AG04450 (cell line): ENCODE measurements around the gene MTERF1. TPM values are rescaled to one million over a fixed set of nuclear protein-coding genes. Genes with fewer than 3 reads are reported as not detected.
"Not testable (repeated sequence)": the region's sequence is repeated elsewhere in the genome, so short reads cannot be mapped to it uniquely, and the experiment has no call there.

Experiments
- CTCF ChIA-PET: fragments of 300-600, 350-600 bp; formaldehyde crosslinking; extraction: SDS; loops from one replicate; lab custom pipeline; 2022; ENCODE audit warnings: antibody characterized with exemption, inconsistent platforms; lab: Charles Lee
- POLR2A ChIA-PET: fragments of 350-600 bp; formaldehyde crosslinking; extraction: SDS; loops from one replicate; lab custom pipeline; 2021; ENCODE audit warnings: antibody characterized with exemption, inconsistent platforms; lab: Yijun Ruan, JAX
- DNase-seq: peaks from one replicate; pipeline ENCODE4 v3.0.0-alpha.2; 2011; ENCODE audit warnings: low read depth, low spot score
- H3K27ac ChIP-seq: one replicate; pipeline ENCODE4 v1.5.1; 2012; ENCODE audit warnings: low read depth, low read length, control low read depth
- H3K27me3 ChIP-seq: one replicate; pipeline ENCODE4 v1.6.0; 2012; ENCODE audit warnings: low read length; ENCODE audit not compliant: control insufficient read depth, insufficient read depth
- H3K4me3 ChIP-seq: 2 replicates; pipeline ENCODE4 v1.5.1; 2011; ENCODE audit warnings: mild to moderate bottlenecking, low read depth, low read length, control low read depth
- H3K9me3 ChIP-seq: 2 replicates; pipeline ENCODE4 v1.5.1; 2012; ENCODE audit warnings: low read length; ENCODE audit not compliant: control insufficient read depth, insufficient read depth
- CTCF ChIP-seq: IDR thresholded peaks from 2 replicates; pipeline ENCODE4 v1.5.1; 2011; ENCODE audit warnings: low read depth, low read length, control low read depth, inconsistent platforms
- polyA plus RNA-seq: library from polyadenylated mRNA; depleted of rRNA; stranded (reverse); fragments of >200 nt; gene quantifications from 2 replicates; pipeline ENCODE4 v1.2.3, GENCODE V29; 2011

The MTERF1 gene
- polyA plus RNA-seq, 1 experiment = 18.3 TPM

DNA sequence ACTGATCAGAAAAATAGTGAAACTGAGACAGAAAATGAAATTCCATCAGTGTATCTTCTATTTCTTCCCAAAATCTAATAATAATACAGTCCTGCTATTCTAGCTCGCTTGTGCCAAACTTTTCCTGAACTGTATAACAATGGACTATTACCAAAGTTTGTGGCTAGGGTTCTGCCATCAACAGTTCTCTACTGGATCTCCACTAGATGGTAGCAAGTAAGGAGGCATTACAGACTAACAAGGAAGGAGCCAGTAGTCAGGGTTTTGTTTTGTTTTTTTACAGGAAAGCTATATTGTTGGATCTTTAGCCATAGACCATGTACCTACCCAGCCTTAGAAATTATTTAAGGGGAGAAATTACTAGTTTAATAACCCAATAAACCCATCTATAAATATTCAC is 10.8 kb downstream of the MTERF1 start:
- ChIA-PET CTCF (interaction anchor here (2.5 to 4.9 kb wide), 2 partner anchors 11 to 40 kb away, joined by 10 to 33 read pairs; partner anchors contain the start of gene MTERF1), POLR2A (no interaction called here)
- no peak for DNase-seq

GRCh38 chr7:91866599-91867148 is 13.8 kb downstream of the MTERF1 start:
- CTCF ChIA-PET = interaction anchor here (0.6 to 4.9 kb wide), 3 partner anchors 14 to 109 kb away, joined by 6 to 33 read pairs (median 9); partner anchors contain the start of gene MTERF1
- POLR2A ChIA-PET = no interaction called here
- TF ChIP-seq CTCF = no peak

More for the DNA sequence above, 10.8 kb downstream of the MTERF1 start:
- H3K27me3 ChIP-seq = no peaks in the 10 kb centered on the region
- H3K27ac ChIP-seq = no peak overlapping the region
- H3K9me3 ChIP-seq = no peaks in the 10 kb centered on the region
- TF ChIP-seq CTCF = no peak
- H3K4me3 ChIP-seq = no peak overlapping the region

DNA sequence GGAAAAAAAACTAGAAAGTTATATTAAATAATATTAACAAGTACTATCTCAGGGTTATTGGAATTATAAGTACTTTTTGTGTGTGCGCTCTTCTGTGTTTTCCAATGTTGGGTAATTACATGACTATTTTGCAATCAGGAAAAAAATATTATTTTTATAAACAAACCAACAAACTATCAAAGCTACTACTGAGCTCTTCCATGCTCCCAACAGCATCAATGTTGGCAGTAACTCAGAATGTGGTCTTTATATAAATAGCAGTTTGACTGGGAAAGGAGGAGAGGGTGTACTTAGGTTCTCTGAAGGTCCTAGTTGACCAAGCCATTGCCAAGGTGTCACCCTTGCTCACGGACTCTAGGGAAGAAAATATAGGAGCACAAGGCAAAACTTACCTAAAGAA is 15.0 kb downstream of the MTERF1 start:
- Histone ChIP-seq H3K27me3 (no peaks in the 10 kb centered on the region), H3K4me3 (no peak overlapping the region), H3K9me3 (no peaks in the 10 kb centered on the region), H3K27ac (no peak overlapping the region)
- no peak for DNase-seq
- ChIA-PET POLR2A (no interaction called here), CTCF (interaction anchor here (1.6 to 2.0 kb wide), 2 partner anchors 15 to 35 kb away, joined by 9 read pairs; partner anchors contain the start of gene MTERF1)
- no peak for TF ChIP-seq CTCF

More at GRCh38 chr7:91866599-91867148, 13.8 kb downstream of the MTERF1 start:
- Histone ChIP-seq H3K4me3 (no peak overlapping the region), H3K27me3 (no peaks in the 10 kb centered on the region), H3K9me3 (no peaks in the 10 kb centered on the region), H3K27ac (no peak overlapping the region)
- DNase-seq = no peak

- DNase-seq, POLR2A ChIA-PET, H3K27ac ChIP-seq, H3K9me3 ChIP-seq, H3K4me3 ChIP-seq, H3K27me3 ChIP-seq: not testable (repeated sequence)
- CTCF ChIA-PET = interaction anchor here (0.6 to 1.6 kb wide), 2 partner anchors 16 to 231 kb away, joined by 3 to 9 read pairs; partner anchors contain the start of gene MTERF1
Observed at GRCh38 chr7:91864604-91865003, 15.9 kb downstream of the MTERF1 start.

GRCh38 chr7:91864070-91864469 is 16.4 kb downstream of the MTERF1 start:
- Histone ChIP-seq H3K4me3 (no peak overlapping the region), H3K27ac (no peak overlapping the region), H3K27me3 (no peaks in the 10 kb centered on the region), H3K9me3 (no peaks in the 10 kb centered on the region)
- CTCF ChIA-PET = interaction anchor here (1.6 kb wide), 1 partner anchor 16 kb away, joined by 9 read pairs; the partner anchor contains the start of gene MTERF1
- DNase-seq = no peak
- POLR2A ChIA-PET = no interaction called here
- no peak for TF ChIP-seq CTCF
